ENCODE measurements around the gene ICAM2.
"Not testable (repeated sequence)": the region's sequence is repeated elsewhere in the genome, so short reads cannot be mapped to it uniquely, and the experiment has no call there.

ICAM2 gene

GRCh38 chr17:64042700-64043485, 22.5 kb upstream of the ICAM2 start:
- no peak for DNase-seq (ENCODE audit: low read depth in 2 of 2)

GRCh38 chr17:64041912-64042311, 21.5 kb upstream of the ICAM2 start:
- no peak for DNase-seq (ENCODE audit: low read depth in 2 of 2)

- DNase-seq (ENCODE audit: low read depth in 2 of 2) = no peak
Observed at GRCh38 chr17:64040206-64040605, 19.8 kb upstream of the ICAM2 start.

- no peak for DNase-seq (ENCODE audit: low read depth in 2 of 2)
Observed at GRCh38 chr17:64039106-64039400, 18.6 kb upstream of the ICAM2 start.

GRCh38 chr17:64038331-64039105, 18.1 kb upstream of the ICAM2 start:
- DNase-seq (ENCODE audit: low read depth in 2 of 2) = no peak

GRCh38 chr17:64037802-64038201, 17.4 kb upstream of the ICAM2 start:
- no peak for DNase-seq (ENCODE audit: low read depth in 2 of 2)

- no peak for DNase-seq (ENCODE audit: low read depth in 2 of 2)
Observed at GRCh38 chr17:64037180-64037579, 16.7 kb upstream of the ICAM2 start.

GRCh38 chr17:64036198-64036922, 15.9 kb upstream of the ICAM2 start:
- no peak for DNase-seq (ENCODE audit: low read depth in 2 of 2)

- no peak for DNase-seq (ENCODE audit: low read depth in 2 of 2)
Observed at GRCh38 chr17:64032081-64032480, 11.6 kb upstream of the ICAM2 start.

GRCh38 chr17:64028874-64029464, 8.5 kb upstream of the ICAM2 start:
- DNase-seq (ENCODE audit: low read depth in 2 of 2) = peak; percentile 59 to 64

GRCh38 chr17:64025732-64026294, 5.4 kb upstream of the ICAM2 start:
- peak; percentile 78 to 83 for DNase-seq (ENCODE audit: low read depth in 2 of 2)

- no peak for DNase-seq (ENCODE audit: low read depth in 2 of 2)
Observed at GRCh38 chr17:64024781-64025731, 4.6 kb upstream of the ICAM2 start.

- DNase-seq (ENCODE audit: low read depth in 2 of 2) = no peak
Observed at GRCh38 chr17:64024215-64024654, 3.8 kb upstream of the ICAM2 start.

- no peak for DNase-seq (ENCODE audit: low read depth in 2 of 2)
Observed at GRCh38 chr17:64022611-64023063, 2.2 kb upstream of the ICAM2 start.

GRCh38 chr17:64019551-64019961, 877 bp downstream of the ICAM2 start:
- DNase-seq (ENCODE audit: low read depth in 2 of 2) = not testable (repeated sequence)

GRCh38 chr17:64017381-64017980, 3.0 kb downstream of the ICAM2 start:
- DNase-seq (ENCODE audit: low read depth in 2 of 2) = no peak

- no peak for DNase-seq (ENCODE audit: low read depth in 2 of 2)
Observed at GRCh38 chr17:64016974-64017373, 3.5 kb downstream of the ICAM2 start.

- no peak for DNase-seq (ENCODE audit: low read depth in 2 of 2)
Observed at GRCh38 chr17:64016231-64016784, 4.1 kb downstream of the ICAM2 start.

GRCh38 chr17:64015447-64015846, 5.0 kb downstream of the ICAM2 start:
- no peak for DNase-seq (ENCODE audit: low read depth in 2 of 2)

All from activated CD4-positive, alpha-beta T cell treated with anti-CD3 and anti-CD28 coated beads for 24 hours (primary cell).